ENCODE results near the gene ARL6IP5. TPM values are rescaled to one million over a fixed set of nuclear protein-coding genes. Genes with fewer than 3 reads are reported as not detected.

ARL6IP5 gene
- total and polyA plus RNA-seq, 2 of the 13 experiments (the other 11 are each of a cell fraction or from before 2014, with no cell fraction given) = 23.7 to 29.6 TPM

GRCh38 chr3:69122403-69122802, 37.7 kb downstream of the ARL6IP5 start, which contains the start of gene LMOD3:
TSS of gene LMOD3 (minus strand) at chr3:69122595. CDS start at chr3:69122386, 209 bp downstream.
- DNase-seq (ENCODE audit: low spot score) = no peak
- Histone ChIP-seq H3K27ac (ENCODE audit: extremely low read length, insufficient read depth, low read length) (no peak within 1 kb of the TSS), H3K9ac (ENCODE audit: insufficient read depth, low read depth, low read length) (no peak within 1 kb of the TSS), H2AFZ (ENCODE audit: low read length) (no peak within 1 kb of the TSS), H3K4me2 (ENCODE audit: low read depth, low read length) (0 out of 2 replicates have a peak within 1 kb of the TSS, but pooled peaks have one; percentile 19), H3K4me1 (ENCODE audit: insufficient read depth, low read length) (no peaks in the 10 kb centered on the region), H3K4me3 (replicated peaks in 1 of 3; ENCODE audit: insufficient read depth in 1 of 3, low read depth in 2 of 3, low read length in 3 of 3) (no peak within 1 kb of the TSS; a peak in 1 of 6 replicates), H3K36me3 (replicated peaks in 1 of 2; ENCODE audit: control insufficient read depth in 1 of 2, insufficient read depth in 2 of 2, low read length in 2 of 2) (no peaks in the 10 kb centered on the region), H4K20me1 (ENCODE audit: insufficient read depth, low read length) (no peaks in the 10 kb centered on the region), H3K79me2 (ENCODE audit: insufficient read depth, low read length) (no peaks in the 10 kb centered on the region), H3K9me3 (ENCODE audit: low read length) (no peaks in the 10 kb centered on the region), H3K27me3 (ENCODE audit: control insufficient read depth in 1 of 2, insufficient read depth in 2 of 2, low read length in 2 of 2) (no peaks in the 10 kb centered on the region)
- in situ Hi-C loops (cut with HindIII; ENCODE audit: extremely low pct_ligation_motif_present, low pct_unique_long_range_greater_than_20kb) (loop anchor here (25.0 kb wide), 1 partner anchor 540 kb away; no protein-coding TSS in a partner anchor), intact Hi-C loops (cut with micrococcal nuclease; ENCODE audit: unreplicated experiment) (loop anchor here (5.0 kb wide), 1 partner anchor 290 kb away; no protein-coding TSS in a partner anchor)
- TF ChIP-seq ZNF484 (CRISPR knock-in tag; IDR thresholded peaks at IDR 0.05; ENCODE audit: borderline replicate concordance, low read depth) = no peak
- TF ChIP-seq ZNF253 (CRISPR knock-in tag; IDR thresholded peaks at IDR 0.05; ENCODE audit: borderline replicate concordance) = no peak
- TF ChIP-seq ZC3H13 (CRISPR knock-in tag; IDR thresholded peaks at IDR 0.05) = no peak
- no peak for TF ChIP-seq MLLT10 (CRISPR knock-in tag; IDR thresholded peaks at IDR 0.05)
- TF ChIP-seq TAF1 (CRISPR knock-in tag; IDR thresholded peaks at IDR 0.05) = no peak
- TF ChIP-seq, protein P1, sequence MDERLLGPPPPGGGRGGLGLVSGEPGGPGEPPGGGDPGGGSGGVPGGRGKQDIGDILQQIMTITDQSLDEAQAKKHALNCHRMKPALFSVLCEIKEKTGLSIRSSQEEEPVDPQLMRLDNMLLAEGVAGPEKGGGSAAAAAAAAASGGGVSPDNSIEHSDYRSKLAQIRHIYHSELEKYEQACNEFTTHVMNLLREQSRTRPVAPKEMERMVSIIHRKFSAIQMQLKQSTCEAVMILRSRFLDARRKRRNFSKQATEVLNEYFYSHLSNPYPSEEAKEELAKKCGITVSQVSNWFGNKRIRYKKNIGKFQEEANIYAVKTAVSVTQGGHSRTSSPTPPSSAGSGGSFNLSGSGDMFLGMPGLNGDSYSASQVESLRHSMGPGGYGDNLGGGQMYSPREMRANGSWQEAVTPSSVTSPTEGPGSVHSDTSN (CRISPR knock-in tag; IDR thresholded peaks at IDR 0.05) = no peak
- TF ChIP-seq PLRG1 (conservative IDR thresholded peaks at IDR 0.05) = no peak
- no peak for TF ChIP-seq ZNF703 (CRISPR knock-in tag; IDR thresholded peaks at IDR 0.05; ENCODE audit: borderline replicate concordance)
- no peak for TF ChIP-seq ZKSCAN5 (CRISPR knock-in tag; IDR thresholded peaks at IDR 0.05)
- no peak for TF ChIP-seq ZNF251 (CRISPR knock-in tag; IDR thresholded peaks at IDR 0.05)
- no peak for TF ChIP-seq HNRNPLL (IDR thresholded peaks at IDR 0.05; ENCODE audit: low read depth, low read length, poor library complexity, severe bottlenecking)
- TF ChIP-seq ZBTB20 (CRISPR knock-in tag; IDR thresholded peaks at IDR 0.05; ENCODE audit: borderline replicate concordance, low read depth) = no peak
- TF ChIP-seq HNF4A (CRISPR knock-in tag; IDR thresholded peaks at IDR 0.05) = no peak
- no peak for TF ChIP-seq RBM39 (IDR thresholded peaks at IDR 0.05; ENCODE audit: low read depth, low read length, poor library complexity, severe bottlenecking)
- TF ChIP-seq, protein P2, sequence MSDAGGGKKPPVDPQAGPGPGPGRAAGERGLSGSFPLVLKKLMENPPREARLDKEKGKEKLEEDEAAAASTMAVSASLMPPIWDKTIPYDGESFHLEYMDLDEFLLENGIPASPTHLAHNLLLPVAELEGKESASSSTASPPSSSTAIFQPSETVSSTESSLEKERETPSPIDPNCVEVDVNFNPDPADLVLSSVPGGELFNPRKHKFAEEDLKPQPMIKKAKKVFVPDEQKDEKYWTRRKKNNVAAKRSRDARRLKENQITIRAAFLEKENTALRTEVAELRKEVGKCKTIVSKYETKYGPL (CRISPR knock-in tag; IDR thresholded peaks at IDR 0.05) = no peak
- TF ChIP-seq, protein P3, sequence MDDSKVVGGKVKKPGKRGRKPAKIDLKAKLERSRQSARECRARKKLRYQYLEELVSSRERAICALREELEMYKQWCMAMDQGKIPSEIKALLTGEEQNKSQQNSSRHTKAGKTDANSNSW (CRISPR knock-in tag; IDR thresholded peaks at IDR 0.05; ENCODE audit: borderline replicate concordance) = no peak
- WGBS (ENCODE audit: low lambda C conversion rate) = 32% methylated on average over 3 of the region's 3 CpGs
- BruUV-seq (replicated peaks) = no TSS peak
- FAIRE-seq = no peak
- no peak for ATAC-seq
- ChIA-PET CTCF (ENCODE audit: low intra/inter-chr PET ratio, low total read pairs) (interaction anchor here (2.4 kb wide), 1 partner anchor 184 kb away, joined by 18 read pairs; no protein-coding TSS in a partner anchor), POLR2A (no interaction called here)

All from HepG2 (cell line).